LHCN-M2 (cell line): Measurements from ENCODE around the gene DIP2C. TPM values are rescaled to one million over a fixed set of nuclear protein-coding genes. Genes with fewer than 3 reads are reported as not detected.

ENCODE experiments used
- DNase-seq: peaks from one replicate; pipeline ENCODE4 v3.0.0-alpha.2; 2012; ENCODE audit warnings: low read depth
- polyA plus RNA-seq: library from polyadenylated mRNA; unstranded; fragments of >200 nt; gene quantifications from one replicate; pipeline ENCODE4 v1.2.1, GENCODE V29; 2012; ENCODE audit warnings: missing spikeins
- total RNA-seq: library from RNA; depleted of rRNA; stranded (reverse); fragments of >200 nt; gene quantifications from 2 replicates; pipeline ENCODE4 v1.2.3, GENCODE V29; 2014; rRNA removed

The DIP2C gene, protein sequence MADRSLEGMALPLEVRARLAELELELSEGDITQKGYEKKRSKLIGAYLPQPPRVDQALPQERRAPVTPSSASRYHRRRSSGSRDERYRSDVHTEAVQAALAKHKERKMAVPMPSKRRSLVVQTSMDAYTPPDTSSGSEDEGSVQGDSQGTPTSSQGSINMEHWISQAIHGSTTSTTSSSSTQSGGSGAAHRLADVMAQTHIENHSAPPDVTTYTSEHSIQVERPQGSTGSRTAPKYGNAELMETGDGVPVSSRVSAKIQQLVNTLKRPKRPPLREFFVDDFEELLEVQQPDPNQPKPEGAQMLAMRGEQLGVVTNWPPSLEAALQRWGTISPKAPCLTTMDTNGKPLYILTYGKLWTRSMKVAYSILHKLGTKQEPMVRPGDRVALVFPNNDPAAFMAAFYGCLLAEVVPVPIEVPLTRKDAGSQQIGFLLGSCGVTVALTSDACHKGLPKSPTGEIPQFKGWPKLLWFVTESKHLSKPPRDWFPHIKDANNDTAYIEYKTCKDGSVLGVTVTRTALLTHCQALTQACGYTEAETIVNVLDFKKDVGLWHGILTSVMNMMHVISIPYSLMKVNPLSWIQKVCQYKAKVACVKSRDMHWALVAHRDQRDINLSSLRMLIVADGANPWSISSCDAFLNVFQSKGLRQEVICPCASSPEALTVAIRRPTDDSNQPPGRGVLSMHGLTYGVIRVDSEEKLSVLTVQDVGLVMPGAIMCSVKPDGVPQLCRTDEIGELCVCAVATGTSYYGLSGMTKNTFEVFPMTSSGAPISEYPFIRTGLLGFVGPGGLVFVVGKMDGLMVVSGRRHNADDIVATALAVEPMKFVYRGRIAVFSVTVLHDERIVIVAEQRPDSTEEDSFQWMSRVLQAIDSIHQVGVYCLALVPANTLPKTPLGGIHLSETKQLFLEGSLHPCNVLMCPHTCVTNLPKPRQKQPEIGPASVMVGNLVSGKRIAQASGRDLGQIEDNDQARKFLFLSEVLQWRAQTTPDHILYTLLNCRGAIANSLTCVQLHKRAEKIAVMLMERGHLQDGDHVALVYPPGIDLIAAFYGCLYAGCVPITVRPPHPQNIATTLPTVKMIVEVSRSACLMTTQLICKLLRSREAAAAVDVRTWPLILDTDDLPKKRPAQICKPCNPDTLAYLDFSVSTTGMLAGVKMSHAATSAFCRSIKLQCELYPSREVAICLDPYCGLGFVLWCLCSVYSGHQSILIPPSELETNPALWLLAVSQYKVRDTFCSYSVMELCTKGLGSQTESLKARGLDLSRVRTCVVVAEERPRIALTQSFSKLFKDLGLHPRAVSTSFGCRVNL (N-terminal part only)
- total RNA-seq = 3.8 and 4.9 TPM in 2 replicates
- polyA plus RNA-seq = 8.7 TPM

DNA sequence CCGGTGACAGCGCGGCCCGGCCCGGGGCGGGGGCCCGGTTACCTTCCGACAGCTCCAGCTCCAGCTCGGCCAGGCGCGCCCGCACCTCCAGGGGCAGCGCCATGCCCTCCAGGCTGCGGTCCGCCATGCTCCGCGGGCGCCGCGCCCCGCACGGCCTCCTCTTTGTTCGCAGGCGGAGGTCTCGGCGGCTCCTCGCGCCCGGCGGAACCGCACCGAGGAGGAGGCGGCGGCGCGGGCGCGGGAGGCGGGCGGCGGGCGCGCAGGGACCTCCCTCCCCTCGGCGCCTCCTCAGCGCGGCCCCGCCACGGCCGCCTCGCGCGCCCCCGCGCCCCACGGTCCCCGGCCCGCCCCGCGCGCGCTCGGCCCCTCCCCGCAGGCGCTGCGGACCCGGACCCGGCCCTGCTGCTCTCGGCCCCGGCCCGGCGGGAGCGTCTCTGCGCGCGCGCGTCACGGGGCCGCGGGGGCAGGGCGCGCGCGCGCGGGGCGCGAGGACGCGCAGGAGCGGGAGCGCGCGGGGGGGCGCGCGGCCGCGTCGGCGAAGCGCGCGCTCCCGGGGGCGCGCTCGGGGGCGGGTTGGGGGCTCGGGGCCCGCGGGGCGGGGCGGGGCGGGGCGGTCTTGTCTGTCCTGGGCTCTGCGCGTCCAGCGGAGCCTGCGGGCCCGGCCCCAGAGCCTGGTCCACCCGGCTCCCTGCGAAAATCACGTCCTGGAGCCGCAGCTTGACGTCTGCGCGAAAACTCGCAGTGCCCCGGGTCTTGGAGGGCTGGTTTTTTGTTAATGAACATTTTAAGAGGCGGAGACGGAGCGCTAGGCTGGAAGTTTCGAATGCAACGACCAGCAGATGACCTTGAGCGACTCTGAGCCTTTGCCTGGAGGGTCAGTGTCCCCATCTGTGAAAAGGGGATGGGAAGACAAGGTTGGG lies at the start of gene DIP2C:
TSS of gene DIP2C (minus strand) at position 217 of the 920 bp plus-strand sequence. CDS start at position 127, 90 bp downstream.
- DNase-seq = peak; percentile 63

DNA sequence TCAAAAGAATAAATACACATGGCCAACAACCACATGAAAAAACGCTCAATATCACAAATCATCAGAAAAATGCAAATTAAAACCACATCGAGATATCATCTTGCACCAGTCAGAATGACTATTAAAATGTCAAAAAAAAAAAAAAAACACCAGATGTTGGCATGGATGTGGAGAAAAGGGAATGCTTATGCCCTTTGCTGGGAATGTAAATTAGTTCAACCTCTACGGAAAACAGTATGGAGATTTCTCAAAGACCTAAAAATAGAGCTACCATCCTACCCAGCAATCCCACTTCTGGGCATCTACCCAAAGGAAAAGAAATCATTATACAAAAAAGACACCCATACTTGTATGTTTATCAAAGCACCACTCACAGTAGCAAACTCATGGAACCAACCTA lies 45.0 kb upstream of the DIP2C start:
- peak; percentile 41 for DNase-seq

DNA sequence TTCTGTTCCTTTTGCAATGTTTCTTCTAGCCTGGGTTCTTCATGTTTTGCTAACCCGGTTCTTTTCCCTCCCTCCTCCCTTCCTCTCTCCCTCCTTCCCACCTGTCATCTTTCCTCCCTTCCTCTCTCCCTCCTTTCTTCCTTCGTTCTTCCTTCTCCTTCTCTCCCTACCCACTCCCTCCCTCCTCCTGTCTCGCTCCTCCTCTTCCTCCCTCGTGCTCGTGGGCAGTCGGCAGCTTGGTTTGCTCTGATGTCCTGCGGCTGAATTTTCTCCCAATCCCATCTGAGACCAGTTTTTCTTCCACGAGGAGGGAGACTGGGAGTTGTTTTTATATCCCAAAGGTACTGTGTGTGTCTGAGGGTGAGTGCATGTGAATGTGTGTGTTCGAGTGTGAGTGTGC lies 43.6 kb upstream of the DIP2C start:
- no peak for DNase-seq

DNA sequence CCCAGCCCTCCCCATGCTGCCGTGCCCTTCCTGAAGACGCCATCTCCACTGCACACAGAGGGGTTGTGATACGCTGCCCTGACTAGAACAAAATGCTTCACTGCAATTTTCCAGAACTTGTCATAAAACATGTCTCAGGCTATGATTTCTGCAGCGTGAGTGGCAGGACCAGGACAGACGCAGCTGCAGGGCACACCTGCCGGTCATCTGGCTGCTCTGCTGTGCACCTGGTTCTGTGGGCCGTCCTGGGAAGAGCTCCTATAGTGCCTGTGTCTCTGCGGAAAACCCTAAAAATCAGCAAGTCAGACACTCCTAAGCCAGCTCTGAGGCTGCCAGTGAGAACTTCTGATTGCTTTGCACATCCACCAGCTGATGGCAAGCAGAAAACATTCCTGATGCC lies 39.7 kb upstream of the DIP2C start:
- no peak for DNase-seq

DNA sequence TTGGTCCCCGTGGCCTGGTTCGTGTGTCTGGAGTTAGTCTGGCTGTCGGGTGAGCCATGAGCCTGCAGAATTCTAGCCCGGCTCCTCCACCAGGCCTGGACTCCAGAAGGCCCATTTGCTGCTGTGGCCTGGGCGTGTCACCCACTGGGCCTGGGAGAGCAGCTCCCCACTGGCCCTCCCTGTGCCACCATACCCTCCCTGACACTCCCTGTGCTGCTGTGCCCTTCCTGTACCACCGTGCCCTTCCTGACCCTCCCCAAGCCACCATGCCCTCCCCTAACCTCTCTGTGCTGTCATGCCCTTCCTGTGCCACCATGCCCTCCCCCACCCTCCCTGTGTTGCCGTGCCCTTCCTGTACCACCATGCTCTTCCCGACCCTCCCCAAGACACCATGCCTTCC lies 39.1 kb upstream of the DIP2C start:
- no peak for DNase-seq

DNA sequence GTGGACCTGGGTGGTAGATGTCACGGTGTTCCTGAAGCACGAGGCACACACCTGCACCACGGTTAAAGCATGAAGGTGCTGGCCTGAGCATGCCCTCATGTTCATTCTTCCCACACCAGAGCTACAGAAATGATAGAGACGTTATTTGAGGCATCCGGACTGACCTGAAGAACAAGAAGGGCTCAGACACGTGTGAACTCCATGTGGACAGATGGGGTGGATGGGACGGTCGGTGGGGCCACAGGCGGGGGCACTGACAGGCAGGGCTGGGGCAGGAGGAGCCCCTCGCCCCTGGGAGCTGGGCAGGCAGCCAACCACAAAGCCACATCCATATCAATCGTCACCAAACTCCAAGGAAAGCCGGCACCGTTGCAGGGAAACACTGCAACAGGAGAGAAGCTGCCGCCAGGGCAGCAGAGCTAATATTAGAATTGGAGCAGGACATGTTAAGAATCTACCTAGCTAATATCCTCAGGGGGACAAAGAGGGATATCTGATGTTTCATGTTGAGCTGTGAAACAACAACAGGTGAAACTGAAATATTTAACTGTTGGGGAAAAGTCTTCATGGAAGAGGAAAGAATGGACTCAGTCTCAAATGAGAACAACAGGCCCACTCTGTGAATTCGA lies 37.8 kb upstream of the DIP2C start:
- DNase-seq = no peak

DNA sequence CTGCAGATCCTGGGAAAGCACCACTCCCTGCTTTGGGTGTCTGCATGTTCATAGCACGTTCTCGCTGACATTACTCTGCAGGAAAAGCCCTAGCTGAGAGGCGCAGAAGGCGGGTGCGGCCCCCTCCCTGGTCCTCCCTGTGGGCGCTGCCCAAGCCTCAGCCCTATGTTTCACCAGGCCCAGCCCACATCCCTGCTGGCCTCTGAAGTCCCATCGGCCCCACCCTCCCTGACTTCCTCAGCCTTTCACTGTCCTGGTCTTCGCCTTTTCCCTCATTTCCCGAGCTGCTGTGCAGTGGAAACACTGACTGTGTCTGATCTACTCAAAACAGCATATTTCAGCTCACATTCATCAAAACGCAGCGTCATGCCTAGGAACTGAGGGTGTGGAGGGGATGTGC lies 36.3 kb upstream of the DIP2C start:
- no peak for DNase-seq

DNA sequence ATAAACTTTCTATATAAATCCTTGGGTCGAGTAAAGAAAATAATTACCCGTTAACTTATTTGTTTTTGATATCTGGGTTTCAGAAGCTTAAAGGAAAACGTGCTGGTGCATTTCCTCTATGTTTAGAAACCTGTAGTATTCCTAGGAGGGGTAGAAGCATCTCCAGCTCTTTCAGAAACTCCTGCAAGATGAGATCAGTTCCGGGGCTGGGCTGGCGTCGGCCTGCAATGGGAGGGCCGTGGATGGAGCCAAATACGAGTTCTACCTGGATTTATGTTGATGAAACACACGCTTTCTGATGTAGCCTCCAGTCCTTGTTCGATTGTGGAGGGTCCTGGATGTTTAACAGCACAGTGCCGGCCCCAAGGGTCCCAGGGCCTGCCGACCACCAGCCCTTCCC lies 35.8 kb upstream of the DIP2C start:
- DNase-seq = no peak

DNA sequence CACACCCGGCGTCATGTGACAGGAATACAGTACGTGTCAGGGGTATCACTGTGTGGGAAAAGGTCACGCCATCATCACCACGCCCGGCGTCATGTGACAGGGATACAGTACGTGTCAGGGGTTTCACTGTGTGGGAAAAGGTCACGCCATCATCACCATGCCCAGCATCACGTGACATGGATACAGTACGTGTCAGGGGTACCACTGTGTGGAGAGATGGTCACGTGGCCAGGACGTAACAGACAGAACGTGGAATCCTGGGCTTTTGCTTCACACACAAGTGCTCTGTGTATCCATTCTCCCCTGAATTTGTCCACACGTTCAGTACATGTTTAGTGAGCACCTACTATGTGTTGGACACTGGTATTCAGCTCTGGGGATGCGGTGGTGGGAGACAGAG lies 34.5 kb upstream of the DIP2C start:
- no peak for DNase-seq

DNA sequence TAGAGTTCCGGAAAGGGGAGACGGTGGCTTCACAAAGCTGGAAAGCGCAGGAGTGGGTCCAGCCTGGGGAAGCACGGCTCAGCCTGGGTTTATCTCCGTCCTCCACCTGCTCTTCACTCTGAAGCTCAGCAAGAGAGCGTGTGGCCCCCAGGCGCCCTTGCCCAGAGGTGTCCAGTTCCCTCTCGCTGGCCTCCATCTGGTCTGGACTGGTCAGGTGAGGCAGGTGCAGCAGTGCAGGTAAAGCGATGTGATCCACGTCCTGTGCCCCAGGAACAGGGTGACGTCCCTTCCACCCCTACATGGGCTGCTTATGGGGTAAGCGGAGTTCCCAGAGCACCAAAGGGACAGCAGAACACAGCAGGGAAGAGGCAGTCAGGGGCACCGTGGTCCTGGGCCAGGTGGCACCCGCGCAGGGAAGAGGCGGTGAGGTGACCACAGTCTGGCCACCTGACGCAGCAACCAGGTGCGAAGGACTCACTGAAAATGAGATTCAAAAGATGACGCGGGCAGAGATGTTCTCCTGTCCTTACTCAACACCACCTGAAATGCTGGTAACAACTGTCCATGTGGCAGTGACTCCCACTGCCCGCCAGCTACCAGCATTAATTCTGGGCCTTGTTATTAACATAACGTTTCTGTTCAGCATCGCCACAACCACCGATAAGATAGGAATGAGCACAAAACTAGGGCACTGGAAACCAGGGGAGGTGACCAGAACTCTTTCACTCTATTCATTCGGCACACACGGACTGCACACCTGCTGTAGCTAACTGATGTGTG lies 33.0 kb upstream of the DIP2C start:
- no peak for DNase-seq

DNA sequence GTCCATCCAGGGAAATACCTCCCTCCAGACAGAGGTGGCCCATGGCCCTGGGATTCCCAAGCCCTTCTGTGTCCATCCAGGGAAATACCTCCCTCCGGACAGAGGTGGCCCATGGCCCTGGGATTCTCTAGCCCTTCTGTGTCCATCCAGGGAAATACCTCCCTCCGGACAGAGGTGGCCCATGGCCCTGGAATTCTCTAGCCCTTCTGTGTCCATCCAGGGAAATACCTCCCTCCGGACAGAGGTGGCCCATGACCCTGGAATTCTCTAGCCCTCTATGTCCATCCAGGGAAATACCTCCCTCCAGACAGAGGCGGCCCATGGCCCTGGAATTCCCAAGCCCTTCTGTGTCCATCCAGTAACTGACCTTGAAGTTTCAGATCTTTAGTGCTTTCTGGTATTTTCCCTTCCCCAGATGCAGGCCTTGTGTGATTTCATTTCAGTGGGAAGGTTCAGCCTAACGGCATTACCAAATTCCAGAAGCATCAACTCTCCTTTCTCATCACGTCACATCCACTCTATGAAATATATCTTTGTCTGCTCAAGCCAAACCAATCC lies 28.8 kb upstream of the DIP2C start:
- no peak for DNase-seq

DNA sequence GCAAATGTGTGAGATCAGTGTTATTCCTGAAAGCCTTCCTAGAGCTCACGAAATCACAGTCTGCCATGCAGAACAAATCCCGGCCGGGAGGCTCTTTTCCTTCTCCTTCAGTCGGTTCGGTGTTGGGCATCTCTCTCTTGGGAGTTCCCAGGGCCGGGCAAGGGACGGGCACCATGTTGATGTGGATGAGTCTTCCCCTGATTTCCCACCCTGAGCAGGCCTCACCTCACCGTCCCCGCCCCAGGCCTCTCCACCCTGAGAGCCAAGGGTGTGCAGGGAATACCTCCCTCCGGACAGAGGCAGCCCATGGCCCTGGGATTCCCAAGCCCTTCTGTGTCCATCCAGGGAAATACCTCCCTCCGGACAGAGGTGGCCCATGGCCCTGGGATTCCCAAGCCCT lies 28.0 kb upstream of the DIP2C start:
- DNase-seq = no peak

DNA sequence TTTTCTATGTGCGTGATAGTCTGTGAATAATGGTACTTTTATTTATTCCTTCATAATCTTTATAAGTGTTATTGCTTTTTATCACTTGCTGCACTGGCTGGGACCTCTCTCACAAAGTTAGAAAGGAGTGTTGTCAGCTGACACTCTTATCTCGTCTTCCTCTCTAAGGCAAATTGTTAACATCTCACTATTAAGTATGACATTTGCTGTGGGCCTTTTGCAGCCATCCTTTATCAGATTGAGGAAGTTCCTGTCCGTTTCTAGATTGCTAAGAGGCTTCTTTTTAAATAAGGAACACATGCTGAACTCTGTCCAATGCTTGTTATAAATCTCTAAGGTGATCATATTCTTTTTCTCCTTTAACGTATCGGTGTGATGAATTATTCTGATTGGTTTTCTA lies 27.4 kb upstream of the DIP2C start:
- no peak for DNase-seq

DNA sequence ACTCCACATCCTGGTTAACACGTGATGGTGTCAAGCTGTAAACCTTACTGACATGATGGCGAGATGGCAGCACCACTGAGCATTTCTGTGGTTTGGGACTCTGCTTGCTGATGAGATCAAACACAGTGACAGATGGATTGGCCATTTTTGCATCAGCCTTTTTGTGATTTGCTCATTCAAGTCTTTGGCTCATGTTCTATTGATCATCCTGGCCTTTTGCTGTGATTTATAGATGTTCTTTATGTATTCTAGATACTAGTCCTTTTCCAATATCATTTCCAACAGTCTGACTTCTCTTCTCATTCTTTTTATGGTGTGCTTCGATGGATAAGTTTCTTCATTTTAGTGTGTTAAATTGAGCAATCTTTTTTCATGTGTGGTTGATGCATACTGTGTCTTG lies 24.7 kb upstream of the DIP2C start:
- no peak for DNase-seq

DNA sequence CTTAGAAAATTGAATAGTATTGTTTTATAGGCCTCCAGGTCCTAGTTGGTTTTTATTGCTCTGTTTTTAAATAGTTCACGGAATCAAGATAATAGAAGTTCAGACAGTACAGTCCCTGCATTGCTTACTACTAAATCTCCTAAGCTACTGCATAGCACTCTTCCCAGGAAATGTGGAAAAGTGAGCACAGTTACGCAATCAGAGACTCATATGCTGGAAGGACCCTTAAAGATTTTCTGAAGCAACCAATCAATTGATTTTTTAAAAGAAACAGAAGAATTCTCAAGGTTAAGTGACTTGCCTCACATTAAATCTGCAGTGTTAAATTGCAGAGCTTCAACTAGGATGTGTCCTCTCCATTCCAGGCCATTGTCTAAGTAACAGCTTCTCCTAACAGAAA lies 23.1 kb upstream of the DIP2C start:
- DNase-seq = no peak

DNA sequence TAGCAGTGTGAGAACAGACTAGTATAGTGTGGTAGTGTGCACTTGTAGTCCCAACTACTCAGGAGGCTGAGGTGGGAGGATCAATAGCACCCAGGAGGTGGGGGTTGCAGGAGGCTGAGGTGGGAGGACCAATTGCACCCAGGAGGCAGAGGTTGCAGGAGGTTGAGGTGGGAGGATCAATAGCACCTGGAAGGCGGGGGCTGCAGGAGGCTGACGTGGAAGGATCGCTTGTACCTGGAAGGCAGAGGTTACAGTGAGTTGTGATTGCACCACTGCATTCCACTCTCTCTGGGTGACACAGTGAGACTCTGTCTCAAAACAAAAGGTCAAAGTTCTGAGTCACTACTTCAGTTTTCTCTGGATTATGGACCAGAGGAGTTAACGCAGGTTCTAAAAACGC lies 22.6 kb upstream of the DIP2C start:
- DNase-seq = no peak

DNA sequence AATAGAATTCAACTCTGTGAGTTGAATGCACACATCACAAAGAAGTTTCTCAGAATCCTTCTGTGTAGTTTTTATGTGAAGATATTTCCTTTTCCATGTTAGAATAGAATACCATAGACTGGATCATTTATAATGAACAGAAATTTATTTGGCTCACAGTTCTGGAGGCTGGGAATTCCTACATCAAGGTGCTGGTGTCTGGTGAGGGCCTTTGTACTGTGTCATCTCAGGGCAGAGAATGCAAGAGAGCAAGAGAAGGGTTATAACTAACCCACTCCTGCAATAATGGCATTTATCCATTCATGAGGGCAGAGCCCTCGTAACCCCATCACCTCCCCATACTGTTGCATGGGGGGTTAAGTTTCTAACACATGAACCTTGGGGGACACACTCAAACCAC lies 18.4 kb upstream of the DIP2C start:
- DNase-seq = no peak

DNA sequence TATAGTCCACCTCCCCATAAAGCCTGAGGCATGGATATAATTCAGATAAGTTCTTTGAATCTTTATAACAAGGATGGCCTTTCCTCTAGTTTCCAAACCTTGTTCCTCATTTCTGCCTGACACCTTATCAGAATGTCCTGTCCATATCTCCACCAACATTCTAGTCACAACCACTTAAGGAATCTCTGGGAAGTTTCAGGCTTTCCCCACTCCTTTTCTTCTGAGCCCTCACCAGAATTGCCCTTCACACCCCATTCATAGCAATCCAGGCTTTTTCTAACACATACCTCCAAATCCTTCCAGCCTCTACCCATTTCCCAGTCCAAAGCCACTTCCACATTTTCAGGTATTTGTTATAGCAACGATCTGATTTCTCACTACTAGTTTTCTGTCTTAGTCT lies 18.0 kb upstream of the DIP2C start:
- DNase-seq = no peak

DNA sequence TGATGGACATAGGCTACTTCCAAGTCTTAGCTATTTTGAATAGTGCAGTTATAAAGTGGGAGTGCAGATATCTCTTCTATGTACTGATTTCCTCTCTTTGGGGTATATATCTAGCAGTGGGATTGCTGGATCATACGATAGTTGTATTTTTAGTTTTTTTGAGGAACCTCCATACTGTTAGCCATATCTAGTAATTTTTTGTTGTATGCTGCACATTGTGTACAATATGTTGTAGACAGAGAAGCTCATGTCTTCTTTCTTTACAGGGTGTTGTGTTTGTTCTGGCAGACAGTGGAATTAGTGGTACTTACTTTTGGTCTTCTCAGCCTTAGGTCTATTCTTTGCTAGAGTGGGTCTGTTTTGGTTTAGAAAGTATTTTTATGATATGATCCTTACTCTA lies 13.7 kb upstream of the DIP2C start:
- DNase-seq = no peak
